ENCODE measurements around the gene MPO. TPM values are rescaled to one million over a fixed set of nuclear protein-coding genes. Genes with fewer than 3 reads are reported as not detected.

Gene MPO
- total and polyA plus RNA-seq, 9 of the 15 experiments (the other 6 are each of a cell fraction or from before 2014, with no cell fraction given): 0.04 to 0.47 (median 0.39) TPM; not detected in 6

DNA sequence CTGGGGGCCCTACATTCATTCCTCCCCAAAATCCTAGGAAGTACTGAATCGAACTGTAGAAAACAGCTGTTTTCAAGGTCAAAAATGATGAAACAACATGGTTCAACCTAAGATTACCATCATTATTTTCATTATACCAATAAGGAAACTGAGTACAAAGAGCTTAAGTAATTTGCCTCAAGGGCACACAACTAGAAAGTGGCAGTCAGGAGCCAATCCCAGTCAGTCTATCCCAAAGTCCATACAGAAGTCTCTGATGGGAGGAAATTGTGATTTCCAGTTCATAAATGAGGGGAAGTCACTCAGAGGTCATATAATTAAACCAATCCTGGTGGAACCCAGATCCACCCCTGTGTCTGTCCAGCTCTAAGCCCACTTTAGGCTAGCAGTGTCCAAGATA is 34.0 kb downstream of the MPO start:
- no peaks in the 10 kb centered on the region for H4K20me1 ChIP-seq (replicated peaks; ENCODE audit: control insufficient read depth, insufficient read depth, low read length)
- ATAC-seq (no peak), FAIRE-seq (no peak), DNase-seq (ENCODE audit: extremely low read depth in 1 of 4, low spot score in 3 of 4) (no peak)
- no TSS peak for BruUV-seq (replicated peaks)
- no peaks in the 10 kb centered on the region for H3K79me2 ChIP-seq (ENCODE audit: control insufficient read depth, insufficient read depth, low read length)
- H3K9ac ChIP-seq (ENCODE audit: insufficient read depth in 1 of 2, low read depth in 2 of 2, low read length in 2 of 2): no peak overlapping the region
- in situ Hi-C loops (cut with MboI): no loop called here
- no peaks in the 10 kb centered on the region; the same call in 1 of the 2 replicates for H3K9me3 ChIP-seq (replicated peaks; ENCODE audit: control insufficient read depth, insufficient read depth, low read depth, low read length)
- no peak overlapping the region for H3K27ac ChIP-seq (ENCODE audit: extremely low read depth, low read depth, low read length)
- no peak overlapping the region for H3K4me2 ChIP-seq (ENCODE audit: insufficient read depth, low read length)
- ChIA-PET CTCF (ENCODE audit: low intra/inter-chr PET ratio) (no interaction called here), POLR2A (interaction anchor here (0.6 to 1.0 kb wide), 3 partner anchors 11 to 193 kb away, joined by 3 read pairs; no protein-coding TSS in a partner anchor)
- H3K9me1 ChIP-seq (ENCODE audit: control insufficient read depth, insufficient read depth, low read length): no peaks in the 10 kb centered on the region
- peaks cover 17 to 23% of the 10 kb centered on the region in 2 experiments for H3K4me1 ChIP-seq (replicated peaks in 1 of 2; ENCODE audit: control insufficient read depth in 2 of 2, insufficient read depth in 2 of 2, low read length in 2 of 2)
- 25% methylated on average over 1 of the region's 1 CpG for WGBS (ENCODE audit: insufficient coverage, low coverage, missing lambda C conversion rate)
- H3K36me3 ChIP-seq (ENCODE audit: control insufficient read depth, insufficient read depth, low read length): no peaks in the 10 kb centered on the region
- no peak overlapping the region for H3K4me3 ChIP-seq
- intact Hi-C loops (cut with micrococcal nuclease): no loop called here
- peaks cover 2 to 14% of the 10 kb centered on the region in 2 experiments; a peak in 3 of 5 replicates for H3K27me3 ChIP-seq (ENCODE audit: control insufficient read depth in 2 of 2, insufficient read depth in 2 of 2, low read length in 2 of 2)
- TF ChIP-seq ZNF589 (CRISPR knock-in tag; IDR thresholded peaks at IDR 0.05; ENCODE audit: low read depth) (no peak), DACH1 (IDR thresholded peaks at IDR 0.05; ENCODE audit: partially characterized antibody) (peak; percentile 9)
- H2AFZ ChIP-seq (ENCODE audit: low read depth, low read length): no peak overlapping the region

DNA sequence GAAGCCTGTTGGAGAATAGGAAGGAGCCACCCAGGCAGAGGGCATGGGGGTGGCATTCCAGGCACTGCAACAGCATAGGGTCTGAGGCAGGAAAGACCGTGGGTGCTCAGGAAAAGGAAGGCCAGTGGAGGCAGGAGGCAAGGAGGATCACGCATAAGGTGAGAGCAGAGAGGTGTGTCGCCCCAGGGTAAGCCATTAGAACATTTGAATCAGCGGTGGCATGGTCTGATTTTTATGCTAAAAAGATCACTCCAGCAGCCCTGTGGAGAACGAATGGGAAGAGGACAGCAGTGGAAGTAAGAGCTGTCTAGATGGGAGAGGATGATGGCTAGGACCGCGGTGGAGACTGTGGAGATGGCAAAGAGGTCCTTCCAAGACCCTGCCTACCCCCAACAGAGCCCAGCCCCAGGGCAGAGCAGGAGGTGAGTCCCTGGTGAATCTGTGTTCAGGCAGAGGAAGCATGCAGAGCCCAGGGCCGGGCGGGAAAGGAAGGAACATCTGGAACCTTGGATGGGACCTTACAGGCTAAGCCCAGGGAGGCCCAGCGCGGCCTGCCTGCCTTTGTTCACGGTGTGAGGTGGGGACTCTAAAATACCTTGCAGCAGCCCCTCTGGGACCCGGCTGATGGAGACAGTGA is 34.5 kb downstream of the MPO start:
- Histone ChIP-seq H3K9me1 (ENCODE audit: control insufficient read depth, insufficient read depth, low read length) (no peaks in the 10 kb centered on the region), H3K9me3 (replicated peaks; ENCODE audit: control insufficient read depth, insufficient read depth, low read depth, low read length) (no peaks in the 10 kb centered on the region; the same call in 1 of the 2 replicates), H3K79me2 (ENCODE audit: control insufficient read depth, insufficient read depth, low read length) (no peaks in the 10 kb centered on the region), H3K27ac (ENCODE audit: extremely low read depth, low read depth, low read length) (no peak overlapping the region), H3K9ac (ENCODE audit: insufficient read depth in 1 of 2, low read depth in 2 of 2, low read length in 2 of 2) (no peak overlapping the region), H2AFZ (ENCODE audit: low read depth, low read length) (no peak overlapping the region), H3K4me2 (ENCODE audit: insufficient read depth, low read length) (no peak overlapping the region), H3K4me3 (no peak overlapping the region), H3K27me3 (ENCODE audit: control insufficient read depth in 2 of 2, insufficient read depth in 2 of 2, low read length in 2 of 2) (peaks cover 4 to 18% of the 10 kb centered on the region in 2 experiments; a peak in 4 of 5 replicates), H3K36me3 (ENCODE audit: control insufficient read depth, insufficient read depth, low read length) (no peaks in the 10 kb centered on the region), H3K4me1 (replicated peaks in 1 of 2; ENCODE audit: control insufficient read depth in 2 of 2, insufficient read depth in 2 of 2, low read length in 2 of 2) (peaks cover 17 to 23% of the 10 kb centered on the region in 2 experiments), H4K20me1 (replicated peaks; ENCODE audit: control insufficient read depth, insufficient read depth, low read length) (no peaks in the 10 kb centered on the region)
- WGBS (ENCODE audit: insufficient coverage, low coverage, missing lambda C conversion rate): 41% methylated on average over 13 of the region's 13 CpGs
- in situ Hi-C loops (cut with MboI) (no loop called here), intact Hi-C loops (cut with micrococcal nuclease) (no loop called here)
- CTCF ChIA-PET (ENCODE audit: low intra/inter-chr PET ratio): no interaction called here
- DNase-seq (ENCODE audit: extremely low read depth in 1 of 4, low spot score in 3 of 4): no peak
- POLR2A ChIA-PET: interaction anchor here (0.6 to 1.0 kb wide), 3 partner anchors 10 to 194 kb away, joined by 3 read pairs; no protein-coding TSS in a partner anchor
- no peak for ATAC-seq
- FAIRE-seq: no peak
- no TSS peak for BruUV-seq (replicated peaks)
- TF ChIP-seq LARP7 (IDR thresholded peaks at IDR 0.05) (no peak), ASH1L (IDR thresholded peaks at IDR 0.05; ENCODE audit: borderline replicate concordance, low read depth, partially characterized antibody) (no peak), FOXM1 (IDR thresholded peaks at IDR 0.05; ENCODE audit: low read depth) (no peak), FOXM1 (CRISPR knock-in tag; IDR thresholded peaks at IDR 0.05; ENCODE audit: low read depth) (no peak)
